ENCODE data around the gene TRAPPC13.
A peak's percentile ranks its signal among the peaks of the same experiment; 100 is the strongest.

Gene TRAPPC13

GRCh38 chr5:65693121-65693520, 68.3 kb downstream of the TRAPPC13 start:
- TF ChIP-seq POLR2A (IDR thresholded peaks at IDR 0.05; ENCODE audit: low read depth, low read length) (no peak), POLR2AphosphoS5 (IDR thresholded peaks at IDR 0.05; ENCODE audit: low read depth, low read length) (no peak), TAF1 (IDR thresholded peaks at IDR 0.05; ENCODE audit: borderline replicate concordance, low read depth, low read length) (no peak)
- FAIRE-seq, result no peak

GRCh38 chr5:65695162-65695755, 70.4 kb downstream of the TRAPPC13 start:
- DNase-seq (ENCODE audit: insufficient read length) (no peak), FAIRE-seq (peak; percentile 75)
- no peak for TF ChIP-seq POLR2AphosphoS5 (IDR thresholded peaks at IDR 0.05; ENCODE audit: low read depth, low read length)
- no peak for TF ChIP-seq TAF1 (IDR thresholded peaks at IDR 0.05; ENCODE audit: borderline replicate concordance, low read depth, low read length)
- no peak for TF ChIP-seq POLR2A (IDR thresholded peaks at IDR 0.05; ENCODE audit: low read depth, low read length)

More at GRCh38 chr5:65693121-65693520, 68.3 kb downstream of the TRAPPC13 start:
- no peak for DNase-seq (ENCODE audit: insufficient read length)

GRCh38 chr5:65695896-65696295, 71.1 kb downstream of the TRAPPC13 start:
- no peak for DNase-seq (ENCODE audit: insufficient read length)
- FAIRE-seq, result no peak

GRCh38 chr5:65696892-65697291, 72.1 kb downstream of the TRAPPC13 start:
- DNase-seq (ENCODE audit: insufficient read length) (no peak), FAIRE-seq (no peak)
- no peak for TF ChIP-seq POLR2AphosphoS5 (IDR thresholded peaks at IDR 0.05; ENCODE audit: low read depth, low read length)
- TF ChIP-seq POLR2A (IDR thresholded peaks at IDR 0.05; ENCODE audit: low read depth, low read length), result no peak
- no peak for TF ChIP-seq TAF1 (IDR thresholded peaks at IDR 0.05; ENCODE audit: borderline replicate concordance, low read depth, low read length)

More at GRCh38 chr5:65695896-65696295, 71.1 kb downstream of the TRAPPC13 start:
- TF ChIP-seq POLR2A (IDR thresholded peaks at IDR 0.05; ENCODE audit: low read depth, low read length) (no peak), POLR2AphosphoS5 (IDR thresholded peaks at IDR 0.05; ENCODE audit: low read depth, low read length) (no peak), TAF1 (IDR thresholded peaks at IDR 0.05; ENCODE audit: borderline replicate concordance, low read depth, low read length) (no peak)

DNA sequence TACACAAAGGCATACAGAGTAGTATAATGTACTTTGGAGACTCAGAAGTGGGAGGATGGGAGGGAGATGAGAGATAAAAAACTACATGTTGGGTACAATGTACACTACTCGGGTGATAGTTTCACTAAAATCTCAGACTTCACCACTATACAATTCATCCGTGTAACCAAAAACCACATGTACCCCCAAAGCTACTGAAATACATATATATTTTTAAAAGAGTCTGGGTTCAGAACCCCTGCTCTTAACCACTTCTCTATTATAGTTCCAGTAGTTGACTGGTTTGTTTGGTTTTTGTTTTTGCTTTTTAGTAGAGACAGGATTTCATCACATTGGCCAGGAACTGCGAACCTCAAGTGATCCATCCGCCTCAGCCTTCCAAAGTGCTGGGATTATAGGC, 74.5 kb downstream of the TRAPPC13 start:
- TF ChIP-seq POLR2A (IDR thresholded peaks at IDR 0.05; ENCODE audit: low read depth, low read length), result no peak
- no peak for TF ChIP-seq TAF1 (IDR thresholded peaks at IDR 0.05; ENCODE audit: borderline replicate concordance, low read depth, low read length)
- TF ChIP-seq POLR2AphosphoS5 (IDR thresholded peaks at IDR 0.05; ENCODE audit: low read depth, low read length), result no peak
- DNase-seq (ENCODE audit: insufficient read length) (no peak), FAIRE-seq (no peak)

- TF ChIP-seq POLR2A (IDR thresholded peaks at IDR 0.05; ENCODE audit: low read depth, low read length) (no peak), POLR2AphosphoS5 (IDR thresholded peaks at IDR 0.05; ENCODE audit: low read depth, low read length) (no peak), TAF1 (IDR thresholded peaks at IDR 0.05; ENCODE audit: borderline replicate concordance, low read depth, low read length) (no peak)
- no peak for DNase-seq (ENCODE audit: insufficient read length)
- FAIRE-seq, result no peak
Observed at GRCh38 chr5:65702036-65702435, 77.2 kb downstream of the TRAPPC13 start.

GRCh38 chr5:65704621-65705239, 79.9 kb downstream of the TRAPPC13 start:
- FAIRE-seq (peak; percentile 73), DNase-seq (ENCODE audit: insufficient read length) (no peak)

GRCh38 chr5:65707663-65708062, 82.8 kb downstream of the TRAPPC13 start:
- DNase-seq (ENCODE audit: insufficient read length) (no peak), FAIRE-seq (no peak)
- TF ChIP-seq POLR2AphosphoS5 (IDR thresholded peaks at IDR 0.05; ENCODE audit: low read depth, low read length), result no peak
- TF ChIP-seq POLR2A (IDR thresholded peaks at IDR 0.05; ENCODE audit: low read depth, low read length), result no peak
- TF ChIP-seq TAF1 (IDR thresholded peaks at IDR 0.05; ENCODE audit: borderline replicate concordance, low read depth, low read length), result no peak

More at GRCh38 chr5:65704621-65705239, 79.9 kb downstream of the TRAPPC13 start:
- TF ChIP-seq POLR2AphosphoS5 (IDR thresholded peaks at IDR 0.05; ENCODE audit: low read depth, low read length) (no peak), POLR2A (IDR thresholded peaks at IDR 0.05; ENCODE audit: low read depth, low read length) (no peak), TAF1 (IDR thresholded peaks at IDR 0.05; ENCODE audit: borderline replicate concordance, low read depth, low read length) (no peak)

GRCh38 chr5:65708145-65708544, 83.3 kb downstream of the TRAPPC13 start:
- DNase-seq (ENCODE audit: insufficient read length) (no peak), FAIRE-seq (no peak)
- no peak for TF ChIP-seq TAF1 (IDR thresholded peaks at IDR 0.05; ENCODE audit: borderline replicate concordance, low read depth, low read length)
- TF ChIP-seq POLR2A (IDR thresholded peaks at IDR 0.05; ENCODE audit: low read depth, low read length), result no peak
- TF ChIP-seq POLR2AphosphoS5 (IDR thresholded peaks at IDR 0.05; ENCODE audit: low read depth, low read length), result no peak

Data from GM12892 (cell line).